ENCODE measurements around the gene EHD2. TPM values are rescaled to one million over a fixed set of nuclear protein-coding genes. Genes with fewer than 3 reads are reported as not detected.

EHD2 gene, protein sequence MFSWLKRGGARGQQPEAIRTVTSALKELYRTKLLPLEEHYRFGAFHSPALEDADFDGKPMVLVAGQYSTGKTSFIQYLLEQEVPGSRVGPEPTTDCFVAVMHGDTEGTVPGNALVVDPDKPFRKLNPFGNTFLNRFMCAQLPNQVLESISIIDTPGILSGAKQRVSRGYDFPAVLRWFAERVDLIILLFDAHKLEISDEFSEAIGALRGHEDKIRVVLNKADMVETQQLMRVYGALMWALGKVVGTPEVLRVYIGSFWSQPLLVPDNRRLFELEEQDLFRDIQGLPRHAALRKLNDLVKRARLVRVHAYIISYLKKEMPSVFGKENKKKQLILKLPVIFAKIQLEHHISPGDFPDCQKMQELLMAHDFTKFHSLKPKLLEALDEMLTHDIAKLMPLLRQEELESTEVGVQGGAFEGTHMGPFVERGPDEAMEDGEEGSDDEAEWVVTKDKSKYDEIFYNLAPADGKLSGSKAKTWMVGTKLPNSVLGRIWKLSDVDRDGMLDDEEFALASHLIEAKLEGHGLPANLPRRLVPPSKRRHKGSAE
- total RNA-seq: 112 and 126 TPM in 2 replicates

DNA sequence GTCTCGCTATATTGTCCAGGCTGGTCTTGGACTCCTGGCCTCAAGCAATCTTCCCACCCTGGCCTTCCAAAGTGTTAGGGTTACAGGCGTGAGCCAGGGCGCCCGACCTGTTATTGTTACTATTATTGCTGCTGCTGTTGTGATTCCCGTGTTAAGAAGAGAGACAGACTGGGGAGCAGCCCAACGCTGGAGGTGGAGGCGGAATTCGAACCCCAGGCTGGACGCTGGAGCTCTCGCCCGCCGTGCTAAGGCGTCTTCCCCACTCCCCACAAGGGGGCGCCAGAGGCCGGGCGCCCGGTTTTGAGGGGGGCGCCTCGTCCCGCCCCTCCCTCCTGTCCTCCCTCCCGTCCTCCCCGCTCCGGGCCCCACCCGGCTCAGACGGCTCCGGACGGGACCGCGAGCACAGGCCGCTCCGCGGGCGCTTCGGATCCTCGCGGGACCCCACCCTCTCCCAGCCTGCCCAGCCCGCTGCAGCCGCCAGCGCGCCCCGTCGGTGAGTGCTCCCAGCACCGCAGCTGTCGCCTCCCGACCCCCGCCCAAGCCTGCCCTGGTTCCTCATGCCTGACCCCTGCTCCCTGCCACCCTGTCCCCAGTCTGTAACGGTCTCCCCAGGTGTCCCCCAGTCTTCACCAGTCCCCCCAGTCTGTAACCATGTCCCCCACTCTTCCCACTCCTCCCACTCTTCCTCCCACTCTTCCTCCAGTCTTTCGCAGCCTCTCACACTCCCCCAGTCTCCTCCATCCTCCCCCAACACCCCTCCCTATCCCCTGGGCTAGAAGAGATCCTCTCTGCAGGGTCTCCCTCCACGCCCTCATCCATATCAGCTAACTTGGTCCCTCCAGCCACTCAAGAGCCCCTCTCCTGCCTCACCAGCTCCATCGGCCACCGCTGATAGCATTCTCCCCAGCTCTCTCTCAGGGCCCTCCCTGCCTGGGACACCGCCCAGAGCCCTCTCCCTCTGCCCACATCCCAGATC, at the start of gene EHD2:
TSS of gene EHD2 (plus strand) at position 377 of the 976 bp plus-strand sequence. CDS start 3,191 bp downstream, outside the sequence.

DNA sequence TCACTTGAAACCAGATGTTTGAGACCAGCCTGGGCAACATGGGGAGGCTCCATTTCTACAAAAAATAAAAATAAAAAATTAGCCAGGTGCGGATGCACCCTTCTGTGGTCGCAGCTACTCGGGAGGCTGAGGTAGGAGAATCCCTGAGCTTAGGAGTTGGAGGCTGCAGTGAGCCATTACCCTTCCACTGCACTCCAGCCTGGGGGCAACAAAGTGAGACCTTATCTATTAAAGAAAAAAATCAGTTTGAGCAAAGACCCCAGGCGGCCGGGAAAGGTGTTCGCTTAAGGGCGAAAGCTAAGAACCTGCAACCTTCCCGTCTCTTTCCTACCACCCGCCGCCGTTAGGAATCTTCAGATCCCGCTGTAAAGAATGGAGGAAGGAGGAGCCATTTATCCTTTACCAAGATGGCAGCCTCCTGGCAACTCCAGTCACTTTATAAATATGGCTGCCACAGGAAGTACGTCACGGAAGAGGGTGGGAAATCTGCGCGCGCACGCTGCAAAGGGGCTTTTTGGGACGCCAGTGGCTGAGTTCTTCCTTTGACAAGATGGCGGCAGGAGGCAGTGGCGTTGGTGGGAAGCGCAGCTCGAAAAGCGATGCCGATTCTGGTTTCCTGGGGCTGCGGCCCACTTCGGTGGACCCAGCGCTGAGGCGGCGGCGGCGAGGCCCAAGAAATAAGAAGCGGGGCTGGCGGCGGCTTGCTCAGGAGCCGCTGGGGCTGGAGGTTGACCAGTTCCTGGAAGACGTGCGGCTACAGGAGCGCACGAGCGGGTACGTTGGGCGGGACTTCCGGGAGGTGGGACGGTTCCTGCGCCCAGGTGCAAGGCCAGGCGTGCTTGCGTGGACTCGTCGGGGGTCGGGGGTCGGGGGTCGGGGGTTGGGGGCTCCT, 32.0 kb downstream of the EHD2 start, which contains the start of gene NOP53:
TSS of gene NOP53 (plus strand) at position 537 of the 892 bp plus-strand sequence. CDS start at position 551, 14 bp downstream.

DNA sequence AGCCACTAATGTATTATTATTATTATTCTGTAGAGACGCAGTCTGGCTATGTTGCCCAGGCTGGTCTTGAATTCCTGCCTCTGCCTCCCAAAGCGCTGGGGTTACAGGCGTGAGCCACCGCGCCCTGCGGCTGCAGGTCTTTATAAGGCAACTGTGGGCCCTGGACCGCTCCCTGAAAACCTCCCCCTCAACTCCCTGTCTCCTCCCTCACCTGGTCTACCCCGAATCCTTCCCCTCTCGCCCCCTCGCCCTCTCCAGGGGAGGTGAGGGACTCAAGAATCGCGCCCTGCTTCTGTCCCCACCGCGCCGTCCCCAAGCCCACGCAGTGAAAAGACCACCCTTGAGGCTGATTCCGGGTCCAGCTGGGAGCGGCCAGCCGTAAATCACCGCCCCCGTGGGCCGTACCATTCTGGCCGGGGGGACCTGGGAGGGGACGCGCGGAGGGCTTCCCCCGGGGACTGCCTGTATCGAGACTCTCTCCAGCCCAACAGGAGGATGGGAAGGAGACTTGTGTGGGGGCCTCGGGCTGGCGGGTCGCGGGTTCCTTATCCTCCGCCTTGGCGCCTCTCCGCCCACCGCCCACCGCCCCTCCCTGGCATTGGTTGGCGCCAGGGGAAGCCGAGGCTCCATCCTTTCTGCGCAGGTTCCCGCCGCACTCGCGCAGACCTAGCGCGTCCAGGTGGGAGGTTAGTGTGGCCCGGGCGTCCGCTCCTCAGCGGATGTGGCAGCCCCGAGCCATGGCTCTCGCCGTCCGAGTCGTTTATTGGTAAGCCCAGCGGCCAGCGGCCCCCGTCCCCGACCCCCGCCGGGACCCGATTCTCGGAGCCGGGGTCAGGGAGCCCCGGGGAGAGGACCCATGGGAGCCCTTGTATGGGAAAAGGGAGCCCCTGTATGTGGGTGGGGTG, 65.1 kb downstream of the EHD2 start, which contains the start of gene SELENOW:
TSS of gene SELENOW (plus strand) at position 655 of the 905 bp plus-strand sequence. CDS start at position 738, 83 bp downstream.

Other genes with a start within 250 kb of the EHD2 start
- not detected in 2 replicates for gene SLC8A2, start 241.5 kb upstream of the EHD2 start, total RNA-seq
- gene KPTN, start 229.2 kb upstream of the EHD2 start, total RNA-seq: 6.4 and 10.9 TPM in 2 replicates
- 97.2 and 106 TPM in 2 replicates for gene NAPA, start 198.4 kb upstream of the EHD2 start, total RNA-seq
- gene ZNF541, start 140.3 kb upstream of the EHD2 start, total RNA-seq: 0.15 TPM in 1 of 2 replicates, not detected in the other
- 4.3 and 4.4 TPM in 2 replicates for gene BICRA, start 104.3 kb upstream of the EHD2 start, total RNA-seq
- gene NOP53, start 32.1 kb downstream of the EHD2 start, total RNA-seq: 168 and 169 TPM in 2 replicates
- 415 and 418 TPM in 2 replicates for gene SELENOW, start 65.3 kb downstream of the EHD2 start, total RNA-seq
- gene TPRX1, start 91.1 kb downstream of the EHD2 start, total RNA-seq: not detected in 2 replicates
- not detected in 2 replicates for gene CRX, start 108.5 kb downstream of the EHD2 start, total RNA-seq
- not detected in 2 replicates for gene TPRX2, start 145.8 kb downstream of the EHD2 start, total RNA-seq
- gene SULT2A1, start 172.9 kb downstream of the EHD2 start, total RNA-seq: not detected in 2 replicates

Measured in bronchus fibroblast of lung (primary cell).